HepG2 (cell line): ENCODE results near the gene COPE. TPM values are rescaled to one million over a fixed set of nuclear protein-coding genes. Genes with fewer than 3 reads are reported as not detected.
"Not testable (repeated sequence)": the region's sequence is repeated elsewhere in the genome, so short reads cannot be mapped to it uniquely, and the experiment has no call there.

Experiments
- FOXA3 ChIP-seq: IDR thresholded peaks from 2 replicates; pipeline ENCODE4 v1.6.1; 2016; ENCODE audit warnings: missing genetic modification reagents, missing compliant biosample characterization
- FOXC1 ChIP-seq: sonication (generic); formaldehyde crosslinking; IDR thresholded peaks from 2 replicates; pipeline ENCODE4 v1.8.0; 2022; ENCODE audit warnings: mild to moderate bottlenecking, missing genetic modification reagents, borderline replicate concordance
- HNF4A ChIP-seq: sonication (generic); formaldehyde crosslinking; IDR thresholded peaks from 2 replicates; pipeline ENCODE4 v1.4.0; 2020; ENCODE audit warnings: missing genetic modification reagents
- HOXA3 ChIP-seq: sonication (generic); formaldehyde crosslinking; IDR thresholded peaks from 2 replicates; pipeline ENCODE4 v1.5.0; 2020; ENCODE audit warnings: missing genetic modification reagents
- KAT8 ChIP-seq: IDR thresholded peaks from 2 replicates; pipeline ENCODE4 v1.6.1; 2016; ENCODE audit warnings: missing genetic modification reagents, missing compliant biosample characterization
- LCORL ChIP-seq, 2 experiments: fragments of 450-650 bp in 1 of 2; sonication (generic) in 1 of 2; formaldehyde crosslinking in 1 of 2; IDR thresholded peaks; 2 replicates each; pipeline versions ENCODE4 v1.5.0 to v1.6.1; 2017 to 2020; ENCODE audit warnings: antibody characterized with exemption in 1 of 2, missing genetic modification reagents in 1 of 2
- NR2F1 ChIP-seq, 2 experiments: fragments of 450-650 bp in 1 of 2; formaldehyde crosslinking in 1 of 2; IDR thresholded peaks; 2 replicates each; pipeline versions ENCODE4 v1.5.0 to v1.6.1; 2016 to 2020; ENCODE audit warnings: mild to moderate bottlenecking in 1 of 2, missing compliant biosample characterization in 1 of 2, missing genetic modification reagents in 1 of 2, moderate library complexity in 1 of 2
- PITX1 ChIP-seq: sonication (generic); formaldehyde crosslinking; IDR thresholded peaks from 2 replicates; pipeline ENCODE4 v1.5.1; 2020; ENCODE audit warnings: mild to moderate bottlenecking, missing genetic modification reagents
- SALL1 ChIP-seq: sonication (generic); formaldehyde crosslinking; IDR thresholded peaks from 2 replicates; pipeline ENCODE4 v1.8.0; 2022; ENCODE audit warnings: mild to moderate bottlenecking, missing genetic modification reagents
- SAP130 ChIP-seq: IDR thresholded peaks from 2 replicates; pipeline ENCODE4 v1.6.1; 2016; ENCODE audit warnings: low read depth
- SOX6 ChIP-seq, 2 experiments: fragments of 450-650 bp in 1 of 2; sonication (generic) in 1 of 2; formaldehyde crosslinking in 1 of 2; IDR thresholded peaks; 2 replicates each; pipeline versions ENCODE4 v1.4.0 to v1.6.1; 2017 to 2020; ENCODE audit warnings: antibody characterized with exemption in 1 of 2, mild to moderate bottlenecking in 1 of 2, missing genetic modification reagents in 1 of 2
- TRIM24 ChIP-seq: sonication (generic); formaldehyde crosslinking; IDR thresholded peaks from 2 replicates; pipeline ENCODE4 v1.8.0; 2022; ENCODE audit warnings: mild to moderate bottlenecking, missing genetic modification reagents
- ZBTB42 ChIP-seq: sonication (generic); formaldehyde crosslinking; IDR thresholded peaks from 2 replicates; pipeline ENCODE4 v1.5.0; 2020; ENCODE audit warnings: mild to moderate bottlenecking, missing genetic modification reagents
- ZMYM3 ChIP-seq: sonication (generic); formaldehyde crosslinking; IDR thresholded peaks from 2 replicates; pipeline ENCODE4 v1.5.1; 2020; ENCODE audit warnings: mild to moderate bottlenecking, missing genetic modification reagents
- ZNF292 ChIP-seq: sonication (generic); formaldehyde crosslinking; IDR thresholded peaks from 2 replicates; pipeline ENCODE4 v1.8.1; 2022; ENCODE audit warnings: mild to moderate bottlenecking, low read depth, missing genetic modification reagents, borderline replicate concordance
- polyA plus RNA-seq, 8 experiments: library from polyadenylated mRNA; depleted of rRNA in 3 of 8; stranded (reverse) in 7 of 8; unstranded in 1 of 8; fragments of >200 nt; fragmentation: Illumina TruSeq in 4 of 8; extraction: Trizol in 4 of 8; gene quantifications; 2 replicates each; pipeline versions ENCODE4 v1.2.1 to v1.2.3, GENCODE V29; 2011 to 2016; ENCODE audit warnings: low read depth in 4 of 8, missing spikeins in 1 of 8, mixed read lengths in 1 of 8; ENCODE audit not compliant: insufficient read depth in 1 of 8
- total RNA-seq, 5 experiments: library from RNA; depleted of rRNA; stranded (reverse); fragments of >200 nt; fragmentation: Illumina TruSeq; extraction: Trizol; gene quantifications; 2 replicates each; pipeline ENCODE4 v1.2.3, GENCODE V29; 2016; ENCODE audit warnings: low read depth in 1 of 5
- TF ChIP-seq, protein P1 (sequence below): IDR thresholded peaks from 2 replicates; pipeline ENCODE4 v1.4.0; 2020; ENCODE audit warnings: mild to moderate bottlenecking, missing genetic modification reagents
- TF ChIP-seq, protein P2 (sequence below): sonication (generic); IDR thresholded peaks from 2 replicates; pipeline ENCODE4 v1.6.1; 2016; ENCODE audit warnings: low read depth, borderline replicate concordance
- TF ChIP-seq, protein P3 (sequence below): sonication (generic); formaldehyde crosslinking; IDR thresholded peaks from 2 replicates; pipeline ENCODE4 v1.8.0; 2022; ENCODE audit warnings: missing genetic modification reagents, mild to moderate bottlenecking, moderate library complexity, borderline replicate concordance
- TF ChIP-seq, protein P4 (sequence below): sonication (generic); formaldehyde crosslinking; IDR thresholded peaks from 2 replicates; pipeline ENCODE4 v1.5.0; 2020; ENCODE audit warnings: mild to moderate bottlenecking, missing genetic modification reagents

Gene COPE
- total and polyA plus RNA-seq, 2 of the 13 experiments (the other 11 are each of a cell fraction or from before 2014, with no cell fraction given) = 189 to 205 TPM

DNA sequence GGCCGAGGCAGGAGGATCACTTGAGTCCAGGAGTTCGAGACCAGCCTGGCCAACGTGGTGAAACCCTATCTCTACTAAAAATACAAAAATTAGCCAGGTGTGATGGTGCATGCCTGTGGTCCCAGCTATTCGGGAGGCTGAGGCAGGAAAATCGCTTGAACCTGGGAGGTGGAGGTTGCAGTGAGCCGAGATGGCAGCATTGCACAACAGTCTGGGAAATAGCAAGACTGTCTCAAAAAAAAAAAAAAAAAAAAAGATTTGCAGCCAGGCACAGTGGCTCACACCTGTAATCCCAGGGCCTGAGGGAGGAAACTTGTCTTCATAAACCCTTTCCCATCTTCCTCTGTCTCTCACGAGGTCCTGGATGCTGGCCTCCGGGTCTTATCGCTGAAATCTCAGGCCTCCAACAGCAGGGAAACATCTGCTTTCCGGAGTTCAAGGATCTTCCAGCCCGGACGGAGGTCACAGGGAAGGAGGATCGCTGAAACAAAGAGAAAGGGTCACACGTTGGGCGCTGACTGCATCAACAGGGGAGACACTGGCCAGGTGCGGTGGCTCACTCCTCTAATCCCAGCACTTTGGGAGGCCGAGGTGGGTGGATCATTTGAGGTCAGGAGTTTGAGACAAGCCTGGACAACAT, 33.3 kb upstream of the COPE start (continued):
- TF ChIP-seq HNF4A (CRISPR knock-in tag) = peak; percentile 59
- peak; percentile 45; the same call in 1 of the 2 replicates for TF ChIP-seq HOXA3 (CRISPR knock-in tag)
- peak; percentile 30; the same call in 1 of the 2 replicates for TF ChIP-seq FOXA3 (CRISPR knock-in tag)
- TF ChIP-seq, protein P1, sequence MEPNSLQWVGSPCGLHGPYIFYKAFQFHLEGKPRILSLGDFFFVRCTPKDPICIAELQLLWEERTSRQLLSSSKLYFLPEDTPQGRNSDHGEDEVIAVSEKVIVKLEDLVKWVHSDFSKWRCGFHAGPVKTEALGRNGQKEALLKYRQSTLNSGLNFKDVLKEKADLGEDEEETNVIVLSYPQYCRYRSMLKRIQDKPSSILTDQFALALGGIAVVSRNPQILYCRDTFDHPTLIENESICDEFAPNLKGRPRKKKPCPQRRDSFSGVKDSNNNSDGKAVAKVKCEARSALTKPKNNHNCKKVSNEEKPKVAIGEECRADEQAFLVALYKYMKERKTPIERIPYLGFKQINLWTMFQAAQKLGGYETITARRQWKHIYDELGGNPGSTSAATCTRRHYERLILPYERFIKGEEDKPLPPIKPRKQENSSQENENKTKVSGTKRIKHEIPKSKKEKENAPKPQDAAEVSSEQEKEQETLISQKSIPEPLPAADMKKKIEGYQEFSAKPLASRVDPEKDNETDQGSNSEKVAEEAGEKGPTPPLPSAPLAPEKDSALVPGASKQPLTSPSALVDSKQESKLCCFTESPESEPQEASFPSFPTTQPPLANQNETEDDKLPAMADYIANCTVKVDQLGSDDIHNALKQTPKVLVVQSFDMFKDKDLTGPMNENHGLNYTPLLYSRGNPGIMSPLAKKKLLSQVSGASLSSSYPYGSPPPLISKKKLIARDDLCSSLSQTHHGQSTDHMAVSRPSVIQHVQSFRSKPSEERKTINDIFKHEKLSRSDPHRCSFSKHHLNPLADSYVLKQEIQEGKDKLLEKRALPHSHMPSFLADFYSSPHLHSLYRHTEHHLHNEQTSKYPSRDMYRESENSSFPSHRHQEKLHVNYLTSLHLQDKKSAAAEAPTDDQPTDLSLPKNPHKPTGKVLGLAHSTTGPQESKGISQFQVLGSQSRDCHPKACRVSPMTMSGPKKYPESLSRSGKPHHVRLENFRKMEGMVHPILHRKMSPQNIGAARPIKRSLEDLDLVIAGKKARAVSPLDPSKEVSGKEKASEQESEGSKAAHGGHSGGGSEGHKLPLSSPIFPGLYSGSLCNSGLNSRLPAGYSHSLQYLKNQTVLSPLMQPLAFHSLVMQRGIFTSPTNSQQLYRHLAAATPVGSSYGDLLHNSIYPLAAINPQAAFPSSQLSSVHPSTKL (CRISPR knock-in tag) = peak; percentile 45
- TF ChIP-seq, protein P2, sequence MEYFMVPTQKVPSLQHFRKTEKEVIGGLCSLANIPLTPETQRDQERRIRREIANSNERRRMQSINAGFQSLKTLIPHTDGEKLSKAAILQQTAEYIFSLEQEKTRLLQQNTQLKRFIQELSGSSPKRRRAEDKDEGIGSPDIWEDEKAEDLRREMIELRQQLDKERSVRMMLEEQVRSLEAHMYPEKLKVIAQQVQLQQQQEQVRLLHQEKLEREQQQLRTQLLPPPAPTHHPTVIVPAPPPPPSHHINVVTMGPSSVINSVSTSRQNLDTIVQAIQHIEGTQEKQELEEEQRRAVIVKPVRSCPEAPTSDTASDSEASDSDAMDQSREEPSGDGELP = peak; percentile 60; the same call in 1 of the 2 replicates
- TF ChIP-seq ZNF292 = peak; percentile 23; the same call in 1 of the 2 replicates
- TF ChIP-seq, protein P3, sequence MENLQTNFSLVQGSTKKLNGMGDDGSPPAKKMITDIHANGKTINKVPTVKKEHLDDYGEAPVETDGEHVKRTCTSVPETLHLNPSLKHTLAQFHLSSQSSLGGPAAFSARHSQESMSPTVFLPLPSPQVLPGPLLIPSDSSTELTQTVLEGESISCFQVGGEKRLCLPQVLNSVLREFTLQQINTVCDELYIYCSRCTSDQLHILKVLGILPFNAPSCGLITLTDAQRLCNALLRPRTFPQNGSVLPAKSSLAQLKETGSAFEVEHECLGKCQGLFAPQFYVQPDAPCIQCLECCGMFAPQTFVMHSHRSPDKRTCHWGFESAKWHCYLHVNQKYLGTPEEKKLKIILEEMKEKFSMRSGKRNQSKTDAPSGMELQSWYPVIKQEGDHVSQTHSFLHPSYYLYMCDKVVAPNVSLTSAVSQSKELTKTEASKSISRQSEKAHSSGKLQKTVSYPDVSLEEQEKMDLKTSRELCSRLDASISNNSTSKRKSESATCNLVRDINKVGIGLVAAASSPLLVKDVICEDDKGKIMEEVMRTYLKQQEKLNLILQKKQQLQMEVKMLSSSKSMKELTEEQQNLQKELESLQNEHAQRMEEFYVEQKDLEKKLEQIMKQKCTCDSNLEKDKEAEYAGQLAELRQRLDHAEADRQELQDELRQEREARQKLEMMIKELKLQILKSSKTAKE (CRISPR knock-in tag) = 0 out of 2 replicates have a peak, but pooled peaks have one; percentile 45
- TF ChIP-seq LCORL, SOX6 (IDR thresholded peaks at IDR 0.05): not testable (repeated sequence)
- TF ChIP-seq LCORL (CRISPR knock-in tag; IDR thresholded peaks at IDR 0.05) = peak; percentile 77
- 0 out of 2 replicates have a peak, but pooled peaks have one; percentile 31 for TF ChIP-seq FOXC1 (CRISPR knock-in tag)
- TF ChIP-seq NR2F1 (CRISPR knock-in tag; IDR thresholded peaks at IDR 0.05) = peak in 1 of 2 experiments; percentile 26; a peak in 1 of 4 replicates
- TF ChIP-seq SAP130 = peak; percentile 51; the same call in 1 of the 2 replicates
- TF ChIP-seq ZBTB42 (CRISPR knock-in tag) = peak; percentile 82; the same call in 1 of the 2 replicates
- peak; percentile 52; the same call in 1 of the 2 replicates for TF ChIP-seq SALL1 (CRISPR knock-in tag)
- TF ChIP-seq KAT8 (CRISPR knock-in tag) = 0 out of 2 replicates have a peak, but pooled peaks have one; percentile 30
- TF ChIP-seq TRIM24 = 0 out of 2 replicates have a peak, but pooled peaks have one; percentile 46
- TF ChIP-seq PITX1 (CRISPR knock-in tag) = peak; percentile 22; the same call in 1 of the 2 replicates
- TF ChIP-seq SOX6 (CRISPR knock-in tag; IDR thresholded peaks at IDR 0.05) = peak; percentile 50; the same call in 1 of the 2 replicates
- peak; percentile 18; the same call in 1 of the 2 replicates for TF ChIP-seq ZMYM3
- TF ChIP-seq, protein P4, sequence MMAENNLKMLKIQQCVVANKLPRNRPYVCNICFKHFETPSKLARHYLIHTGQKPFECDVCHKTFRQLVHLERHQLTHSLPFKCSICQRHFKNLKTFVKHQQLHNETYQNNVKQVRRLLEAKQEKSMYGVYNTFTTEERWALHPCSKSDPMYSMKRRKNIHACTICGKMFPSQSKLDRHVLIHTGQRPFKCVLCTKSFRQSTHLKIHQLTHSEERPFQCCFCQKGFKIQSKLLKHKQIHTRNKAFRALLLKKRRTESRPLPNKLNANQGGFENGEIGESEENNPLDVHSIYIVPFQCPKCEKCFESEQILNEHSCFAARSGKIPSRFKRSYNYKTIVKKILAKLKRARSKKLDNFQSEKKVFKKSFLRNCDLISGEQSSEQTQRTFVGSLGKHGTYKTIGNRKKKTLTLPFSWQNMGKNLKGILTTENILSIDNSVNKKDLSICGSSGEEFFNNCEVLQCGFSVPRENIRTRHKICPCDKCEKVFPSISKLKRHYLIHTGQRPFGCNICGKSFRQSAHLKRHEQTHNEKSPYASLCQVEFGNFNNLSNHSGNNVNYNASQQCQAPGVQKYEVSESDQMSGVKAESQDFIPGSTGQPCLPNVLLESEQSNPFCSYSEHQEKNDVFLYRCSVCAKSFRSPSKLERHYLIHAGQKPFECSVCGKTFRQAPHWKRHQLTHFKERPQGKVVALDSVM (CRISPR knock-in tag) = peak; percentile 84
